K562 (cell line): ENCODE measurements around the gene LATS1. TPM values are rescaled to one million over a fixed set of nuclear protein-coding genes. Genes with fewer than 3 reads are reported as not detected.

Experiments used
- ARHGAP35 ChIP-seq: fragments of 450-650 bp; IDR thresholded peaks from 2 replicates; pipeline ENCODE4 v1.6.1; 2018; ENCODE audit not compliant: partially characterized antibody
- ARID2 ChIP-seq: fragments of 450-650 bp; IDR thresholded peaks from 2 replicates; pipeline ENCODE4 v1.6.1; 2017; ENCODE audit warnings: antibody characterized with exemption, mild to moderate bottlenecking
- ARNT ChIP-seq, 2 experiments: fragments of 450-650 bp; IDR thresholded peaks; 2 replicates each; pipeline ENCODE4 v1.6.1; 2016; ENCODE audit warnings: mild to moderate bottlenecking in 1 of 2
- CHD4 ChIP-seq: fragments of 200-600 bp; sonication (generic); IDR thresholded peaks from 3 replicates; pipeline ENCODE4 v1.6.1; 2012; ENCODE audit warnings: low read depth, mild to moderate bottlenecking, mixed read lengths, low read length, inconsistent platforms; ENCODE audit not compliant: insufficient read depth, insufficient replicate concordance, poor library complexity, severe bottlenecking
- CLOCK ChIP-seq: fragments of 250-450 bp; sonication (Bioruptor Pico); IDR thresholded peaks from 2 replicates; pipeline ENCODE4 v1.4.0; 2020; ENCODE audit warnings: mild to moderate bottlenecking, moderate library complexity, borderline replicate concordance
- GTF2E2 ChIP-seq: fragments of 200-800 bp; sonication (Bioruptor generic); IDR thresholded peaks from 2 replicates; pipeline ENCODE4 v1.6.1; 2016; ENCODE audit warnings: missing genetic modification characterization, missing compliant biosample characterization
- HDAC3 ChIP-seq: fragments of 450-650 bp; IDR thresholded peaks from 2 replicates; pipeline ENCODE4 v1.6.1; 2018; ENCODE audit warnings: borderline replicate concordance, mild to moderate bottlenecking, moderate library complexity; ENCODE audit not compliant: partially characterized antibody
- HEY1 ChIP-seq: fragments of 250-450 bp; sonication (Bioruptor Pico); IDR thresholded peaks from 2 replicates; pipeline ENCODE4 v1.5.0; 2020; ENCODE audit warnings: mild to moderate bottlenecking, moderate library complexity, borderline replicate concordance
- HNRNPL ChIP-seq: fragments of 200-400 bp; formaldehyde crosslinking; IDR thresholded peaks from 2 replicates; pipeline ENCODE4 v1.6.1; 2017; ENCODE audit warnings: low read depth, mild to moderate bottlenecking, low read length
- KLF16 ChIP-seq: IDR thresholded peaks from 2 replicates; pipeline ENCODE4 v1.6.1; 2016; ENCODE audit warnings: antibody characterized with exemption
- MTA2 ChIP-seq: fragments of 450-650 bp; IDR thresholded peaks from 2 replicates; pipeline ENCODE4 v1.6.1; 2016; ENCODE audit warnings: low read depth
- MYC ChIP-seq, 2 experiments: fragments of 250-450 bp in 1 of 2; sonication (Bioruptor Pico) in 1 of 2; IDR thresholded peaks; 2 replicates each; pipeline versions ENCODE4 v1.5.1 to v1.6.1; 2012 to 2021; ENCODE audit warnings: low read depth in 2 of 2, borderline replicate concordance in 1 of 2, improper control_type of control experiment in 1 of 2, low read length in 1 of 2, mild to moderate bottlenecking in 1 of 2, moderate library complexity in 1 of 2
- NFYB ChIP-seq: IDR thresholded peaks from 2 replicates; pipeline ENCODE4 v1.6.1; 2011; ENCODE audit warnings: mild to moderate bottlenecking, moderate library complexity; ENCODE audit not compliant: insufficient read length; ENCODE audit errors: extremely low read depth
- NR2C2 ChIP-seq, 2 experiments: fragments of 200-800 bp in 1 of 2; sonication (Bioruptor generic) in 1 of 2; sonication (generic) in 1 of 2; formaldehyde crosslinking in 1 of 2; IDR thresholded peaks; 2 replicates each; pipeline versions ENCODE4 v1.6.1 to v1.8.0; 2016 to 2022; ENCODE audit warnings: mild to moderate bottlenecking in 1 of 2, missing compliant biosample characterization in 1 of 2, missing genetic modification characterization in 1 of 2, missing genetic modification reagents in 1 of 2
- SIN3B ChIP-seq: fragments of 450-650 bp; IDR thresholded peaks from 2 replicates; pipeline ENCODE4 v1.6.1; 2017; ENCODE audit warnings: low read depth, mild to moderate bottlenecking, moderate library complexity
- SNRNP70 ChIP-seq: fragments of 200-400 bp; formaldehyde crosslinking; optimal IDR thresholded peaks from 2 replicates; pipeline ENCODE3; 2017; ENCODE audit warnings: low read depth, low read length
- SRF ChIP-seq, 2 experiments: fragments of 250-450, 450-650 bp in 1 of 2; sonication (Bioruptor Pico) in 1 of 2; sonication (generic) in 1 of 2; formaldehyde crosslinking; IDR thresholded peaks; 2 replicates each; pipeline versions ENCODE4 v1.5.0 to v1.5.1; 2020 to 2022; ENCODE audit warnings: mild to moderate bottlenecking in 1 of 2, missing genetic modification reagents in 1 of 2
- TRIM28 ChIP-seq: fragments of 450-650 bp; IDR thresholded peaks from 2 replicates; pipeline ENCODE4 v1.6.1; 2017
- U2AF2 ChIP-seq: fragments of 200-400 bp; formaldehyde crosslinking; optimal IDR thresholded peaks from 2 replicates; pipeline ENCODE3; 2017; ENCODE audit warnings: low read depth, mild to moderate bottlenecking, low read length
- ZBTB49 ChIP-seq: sonication (generic); formaldehyde crosslinking; IDR thresholded peaks from 2 replicates; pipeline ENCODE4 v1.8.0; 2022; ENCODE audit warnings: missing genetic modification reagents, mild to moderate bottlenecking, borderline replicate concordance
- ZKSCAN3 ChIP-seq: fragments of 250-450 bp; sonication (Bioruptor Pico); IDR thresholded peaks from 2 replicates; pipeline ENCODE4 v1.4.0; 2020
- ZNF224 ChIP-seq: sonication (generic); formaldehyde crosslinking; IDR thresholded peaks from 2 replicates; pipeline ENCODE4 v1.8.0; 2022; ENCODE audit warnings: mild to moderate bottlenecking, missing genetic modification reagents
- ZNF695 ChIP-seq: fragments of 450-650 bp; formaldehyde crosslinking; IDR thresholded peaks from 2 replicates; pipeline ENCODE4 v1.4.0; 2020; ENCODE audit warnings: mild to moderate bottlenecking, moderate library complexity
- polyA plus RNA-seq, 8 experiments: library from polyadenylated mRNA; depleted of rRNA in 4 of 8; stranded (reverse) in 5 of 8; unstranded in 3 of 8; fragments of >200 nt; fragmentation: Nextera tagmentation in 2 of 8; fragmentation: Illumina TruSeq in 1 of 8; extraction: Ambion mirVana in 2 of 8; extraction: Trizol in 1 of 8; gene quantifications; 2 replicates each; pipeline versions ENCODE4 v1.2.1 to v1.2.3, GENCODE V29; 2011 to 2014; ENCODE audit warnings: inconsistent platforms in 1 of 8, missing spikeins in 1 of 8
- total RNA-seq, 7 experiments: library from RNA; depleted of rRNA in 6 of 7; stranded (reverse); fragments of >200 nt in 6 of 7; fragmentation: Illumina TruSeq in 2 of 7; extraction: Trizol in 2 of 7; gene quantifications; 2 replicates each; pipeline versions ENCODE4 v1.2.1 to v1.2.3, GENCODE V29; 2011 to 2021; ENCODE audit warnings: low replicate concordance in 1 of 7

The LATS1 gene
- total and polyA plus RNA-seq, 9 of the 15 experiments (the other 6 are each of a cell fraction or from before 2014, with no cell fraction given): 5.0 to 36.3 (median 18.4) TPM

- TF ChIP-seq SRF (CRISPR knock-in tag; IDR thresholded peaks at IDR 0.05) (no peak), SNRNP70 (no peak), CHD4 (no peak), TRIM28 (no peak), HNRNPL (no peak; the same call in none of the 2 replicates), MYC (IDR thresholded peaks at IDR 0.05; ENCODE audit: low read depth, low read length) (peak; percentile 69; the same call in 1 of the 2 replicates), MYC (CRISPR knock-in tag; IDR thresholded peaks at IDR 0.05; ENCODE audit: borderline replicate concordance, low read depth) (peak; percentile 78; the same call in 1 of the 2 replicates), MTA2 (no peak), CLOCK (no peak), ARNT (IDR thresholded peaks at IDR 0.05) (no peak), NR2C2 (CRISPR knock-in tag; IDR thresholded peaks at IDR 0.05) (peak; percentile 69), NR2C2 (tag; IDR thresholded peaks at IDR 0.05) (peak; percentile 68), HDAC3 (no peak), U2AF2 (no peak), GTF2E2 (tag) (peak; percentile 95), ARID2 (no peak), HEY1 (CRISPR knock-in tag) (no peak), ZNF224 (CRISPR knock-in tag) (peak; percentile 72; the same call in 1 of the 2 replicates), SIN3B (peak; percentile 95), ZNF695 (CRISPR knock-in tag) (no peak), ZBTB49 (CRISPR knock-in tag) (peak; percentile 32; the same call in 1 of the 2 replicates), KLF16 (no peak), ARHGAP35 (no peak), ZKSCAN3 (CRISPR knock-in tag) (no peak), NFYB (no peak)
Observed at GRCh38 chr6:149717588-149718458, at the start of gene LATS1 (continued).
